ENCODE measurements around the gene AJAP1. TPM values are rescaled to one million over a fixed set of nuclear protein-coding genes. Genes with fewer than 3 reads are reported as not detected.

The AJAP1 gene
- total RNA-seq, 1 donor from 2014 or later: 0.17 TPM

DNA sequence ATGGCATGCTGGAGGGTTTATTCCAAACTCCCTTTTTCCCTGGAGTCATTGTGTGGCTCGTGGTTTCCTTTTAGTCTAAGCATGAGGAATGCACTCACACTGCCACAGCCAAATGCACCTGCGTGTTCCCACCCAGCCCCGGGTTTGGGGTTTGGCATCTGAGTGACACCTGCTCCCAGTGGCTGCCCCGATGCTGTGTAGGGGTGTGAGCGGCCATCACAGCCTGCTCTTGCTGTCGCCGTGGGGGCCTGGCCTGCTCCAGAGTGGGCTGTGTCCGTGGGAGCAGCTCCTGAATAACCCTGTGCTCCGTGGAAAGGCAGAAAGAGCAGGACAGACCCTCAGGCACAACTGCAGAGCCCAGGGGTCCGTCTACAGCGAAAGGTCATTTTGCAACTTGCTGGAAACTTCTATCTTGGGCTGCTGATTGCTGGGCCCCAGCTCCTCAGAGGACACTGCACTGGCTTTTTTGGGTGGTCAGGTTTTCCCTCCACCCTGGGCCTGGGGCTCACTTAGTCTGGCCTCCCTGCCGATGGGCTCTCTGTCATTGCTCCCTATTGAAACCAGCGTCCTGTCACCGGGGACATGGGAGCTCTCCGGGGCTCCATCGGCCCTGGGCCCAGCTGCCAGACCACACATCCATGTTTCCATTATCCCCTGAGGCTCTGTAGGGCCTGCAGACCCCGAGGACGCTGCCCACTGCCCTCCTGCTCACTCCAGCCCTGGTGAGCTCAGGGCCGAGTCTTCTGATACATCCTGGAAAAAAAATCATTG, 74.1 kb downstream of the AJAP1 start:
- no peak for DNase-seq (ENCODE audit: low read depth)
- TF ChIP-seq, protein P1, sequence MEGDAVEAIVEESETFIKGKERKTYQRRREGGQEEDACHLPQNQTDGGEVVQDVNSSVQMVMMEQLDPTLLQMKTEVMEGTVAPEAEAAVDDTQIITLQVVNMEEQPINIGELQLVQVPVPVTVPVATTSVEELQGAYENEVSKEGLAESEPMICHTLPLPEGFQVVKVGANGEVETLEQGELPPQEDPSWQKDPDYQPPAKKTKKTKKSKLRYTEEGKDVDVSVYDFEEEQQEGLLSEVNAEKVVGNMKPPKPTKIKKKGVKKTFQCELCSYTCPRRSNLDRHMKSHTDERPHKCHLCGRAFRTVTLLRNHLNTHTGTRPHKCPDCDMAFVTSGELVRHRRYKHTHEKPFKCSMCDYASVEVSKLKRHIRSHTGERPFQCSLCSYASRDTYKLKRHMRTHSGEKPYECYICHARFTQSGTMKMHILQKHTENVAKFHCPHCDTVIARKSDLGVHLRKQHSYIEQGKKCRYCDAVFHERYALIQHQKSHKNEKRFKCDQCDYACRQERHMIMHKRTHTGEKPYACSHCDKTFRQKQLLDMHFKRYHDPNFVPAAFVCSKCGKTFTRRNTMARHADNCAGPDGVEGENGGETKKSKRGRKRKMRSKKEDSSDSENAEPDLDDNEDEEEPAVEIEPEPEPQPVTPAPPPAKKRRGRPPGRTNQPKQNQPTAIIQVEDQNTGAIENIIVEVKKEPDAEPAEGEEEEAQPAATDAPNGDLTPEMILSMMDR (conservative IDR thresholded peaks at IDR 0.05; ENCODE audit: low read depth, low read length): no peak
- H3K4me3 ChIP-seq (ENCODE audit: low read depth, low read length): no peak overlapping the region

GRCh38 chr1:4729090-4729471, 74.7 kb downstream of the AJAP1 start:
- no peak for DNase-seq (ENCODE audit: low read depth)
- H3K4me3 ChIP-seq (ENCODE audit: low read depth, low read length): no peak overlapping the region
- TF ChIP-seq, protein P1 (conservative IDR thresholded peaks at IDR 0.05; ENCODE audit: low read depth, low read length): no peak

DNA sequence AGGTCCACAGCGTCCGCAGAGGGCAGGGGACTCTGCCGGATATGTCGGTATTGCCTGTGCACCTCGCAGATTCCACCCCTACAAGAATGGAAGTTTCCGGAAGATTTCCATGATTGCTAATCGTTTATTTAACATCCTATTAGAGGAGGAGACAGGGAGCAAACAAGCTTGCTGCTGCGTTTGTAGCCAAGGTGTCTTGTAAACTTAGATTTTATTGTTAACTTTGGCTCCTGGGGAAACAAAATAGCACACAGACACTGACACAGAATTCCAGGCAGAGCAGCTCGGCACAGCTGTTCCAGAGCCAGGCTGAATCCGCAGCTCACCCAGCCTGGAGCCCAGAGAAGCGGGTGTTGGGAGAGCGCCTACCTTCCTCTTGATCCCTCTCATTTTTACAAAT, 75.7 kb downstream of the AJAP1 start:
- DNase-seq (ENCODE audit: low read depth): no peak
- TF ChIP-seq, protein P1 (conservative IDR thresholded peaks at IDR 0.05; ENCODE audit: low read depth, low read length): no peak

DNA sequence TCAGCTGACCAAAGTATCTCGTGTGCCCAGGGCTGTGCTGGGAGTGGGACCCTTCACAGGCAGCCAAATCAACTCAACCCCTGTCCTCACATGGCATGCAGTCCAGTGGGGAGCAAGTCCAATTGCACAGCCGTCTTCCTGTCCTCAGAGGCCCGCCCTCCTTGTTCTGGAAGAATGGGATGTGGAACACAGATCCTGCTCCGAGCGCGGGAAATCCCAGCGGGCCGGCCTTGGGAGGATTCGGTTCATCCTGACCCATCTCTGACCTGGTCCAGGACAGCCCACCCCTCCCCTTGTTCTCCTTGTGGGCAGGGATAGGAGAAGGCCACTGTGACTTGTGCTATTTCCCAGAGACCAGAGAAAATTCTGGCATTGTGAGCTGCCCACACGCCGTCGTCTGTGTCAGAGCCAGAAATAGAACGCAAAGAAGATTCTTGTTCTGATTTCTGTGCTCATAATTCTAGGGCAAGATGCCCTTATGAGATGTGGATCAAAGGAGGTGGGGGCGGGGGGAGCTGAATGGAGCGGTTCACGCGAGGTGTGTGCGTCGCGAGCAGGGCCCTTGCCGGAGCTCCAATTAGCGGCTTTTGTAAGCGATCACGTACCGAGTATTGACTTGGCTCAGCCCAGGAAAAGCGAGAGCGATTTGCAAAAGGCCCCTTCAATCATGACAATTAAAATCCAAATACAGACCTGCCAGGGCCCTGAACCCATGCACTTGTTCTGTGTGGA, 79.2 kb downstream of the AJAP1 start:
- TF ChIP-seq, protein P1 (conservative IDR thresholded peaks at IDR 0.05; ENCODE audit: low read depth, low read length): no peak
- no peak overlapping the region for H3K4me3 ChIP-seq (ENCODE audit: low read depth, low read length)
- no peak for DNase-seq (ENCODE audit: low read depth)

More for the DNA sequence above, 75.7 kb downstream of the AJAP1 start:
- H3K4me3 ChIP-seq (ENCODE audit: low read depth, low read length): no peak overlapping the region

- TF ChIP-seq, protein P1 (conservative IDR thresholded peaks at IDR 0.05; ENCODE audit: low read depth, low read length): no peak
- H3K4me3 ChIP-seq (ENCODE audit: low read depth, low read length): no peak overlapping the region
- DNase-seq (ENCODE audit: low read depth): no peak
These were observed 79.8 kb downstream of the AJAP1 start for GRCh38 chr1:4734219-4734618.

DNA sequence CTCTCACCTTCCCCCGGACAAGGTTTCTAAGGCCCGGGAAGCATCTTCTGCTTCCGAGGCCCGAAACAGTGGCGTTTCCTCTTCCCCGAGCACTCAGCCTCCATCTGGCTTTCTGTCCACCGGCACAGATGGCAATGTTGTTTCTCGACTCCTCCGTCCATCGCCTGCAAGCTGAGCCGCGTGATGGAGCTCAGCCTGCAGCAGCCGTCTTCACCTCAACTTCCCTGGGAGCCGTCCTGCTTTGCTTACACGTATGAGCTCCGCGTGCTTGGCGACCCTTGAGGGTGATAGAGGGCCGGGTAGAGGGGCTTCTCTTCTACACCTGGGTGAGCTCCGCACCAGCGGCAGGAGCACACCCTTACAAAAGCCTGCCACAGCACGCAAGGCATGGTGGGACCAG, 80.4 kb downstream of the AJAP1 start:
- TF ChIP-seq, protein P1 (conservative IDR thresholded peaks at IDR 0.05; ENCODE audit: low read depth, low read length): no peak
- no peak overlapping the region for H3K4me3 ChIP-seq (ENCODE audit: low read depth, low read length)
- DNase-seq (ENCODE audit: low read depth): no peak
